A549 (cell line): Measurements from ENCODE around the gene GRIK2. TPM values are rescaled to one million over a fixed set of nuclear protein-coding genes. Genes with fewer than 3 reads are reported as not detected.

Experiments
- ATAC-seq, 2 experiments: fragments of 200-7000 bp in 1 of 2; fragments of >200 bp in 1 of 2; cut with Nextera tagmentation in 1 of 2; cut with Tn5 transposase in 1 of 2; 3 replicates each; pipeline versions ENCODE4 v1.8.0 to v1.9.1; 2018 to 2020; ENCODE audit warnings: mild to moderate bottlenecking in 1 of 2, moderate library complexity in 1 of 2
- CTCF ChIA-PET: fragments of 300-600 bp; sonication (Branson Sonifier 250); formaldehyde crosslinking; extraction: SDS; loops from one replicate; lab custom pipeline; 2021; ENCODE audit warnings: antibody characterized with exemption, inconsistent platforms; lab: Yijun Ruan, JAX
- POLR2A ChIA-PET: fragments of 350-600 bp; formaldehyde crosslinking; extraction: SDS; loops from one replicate; lab custom pipeline; 2021; ENCODE audit warnings: antibody characterized with exemption, inconsistent platforms; lab: Yijun Ruan, JAX
- DNase-seq, 2 experiments: peaks; one replicate each; pipeline versions ENCODE4 v3.0.0 to v3.0.0-alpha.2; 2011 to 2016; ENCODE audit warnings: low read depth in 1 of 2, low spot score in 1 of 2
- FAIRE-seq: peaks from 2 replicates; lab custom pipeline; 2011; peaks lifted over from hg19 to GRCh38; lab: Jason Lieb, UNC
- H3K27ac ChIP-seq, 2 experiments: fragments of >200 bp; sonication (Bioruptor Twin); formaldehyde crosslinking; 3 replicates each; pipeline ENCODE4 v1.5.1; 2016 to 2017
- H3K4me1 ChIP-seq: fragments of >200 bp; sonication (Bioruptor Twin); formaldehyde crosslinking; 3 replicates; pipeline ENCODE4 v1.6.1; 2016
- H3K4me2 ChIP-seq: fragments of >200 bp; sonication (Bioruptor Twin); formaldehyde crosslinking; 3 replicates; pipeline ENCODE4 v1.6.1; 2016
- H3K4me3 ChIP-seq: fragments of >200 bp; sonication (Bioruptor Twin); formaldehyde crosslinking; 3 replicates; pipeline ENCODE4 v1.5.1; 2016
- H3K9me3 ChIP-seq: fragments of >200 bp; sonication (Bioruptor Twin); formaldehyde crosslinking; 3 replicates; pipeline ENCODE4 v1.6.1; 2016
- BCL3 ChIP-seq: fragments of >200 bp; sonication (Bioruptor Twin); formaldehyde crosslinking; IDR thresholded peaks from 3 replicates; pipeline ENCODE4 v1.6.1; 2016
- BHLHE40 ChIP-seq: IDR thresholded peaks from 2 replicates; pipeline ENCODE4 v1.6.1; 2012; ENCODE audit warnings: low read depth, low read length, inconsistent platforms
- CBX8 ChIP-seq: fragments of 200-600 bp; sonication (generic); IDR thresholded peaks from 2 replicates; pipeline ENCODE4 v1.6.1; 2016
- CTCF ChIP-seq: fragments of >200 bp; sonication (Bioruptor Twin); formaldehyde crosslinking; IDR thresholded peaks from 3 replicates; pipeline ENCODE4 v1.5.1; 2016
- E2F6 ChIP-seq: IDR thresholded peaks from 2 replicates; pipeline ENCODE4 v1.6.1; 2012; ENCODE audit warnings: low read depth, borderline replicate concordance
- ELK1 ChIP-seq: fragments of 150-350 bp; IDR thresholded peaks from 2 replicates; pipeline ENCODE4 v1.6.1; 2014; ENCODE audit warnings: low read depth, mild to moderate bottlenecking, low read length
- HES2 ChIP-seq: fragments of >200 bp; sonication (Bioruptor Twin); formaldehyde crosslinking; IDR thresholded peaks from 2 replicates; pipeline ENCODE4 v1.6.1; 2016
- HEYL ChIP-seq: fragments of 250-450 bp; sonication (Bioruptor Pico); IDR thresholded peaks from 2 replicates; pipeline ENCODE4 v1.8.0; 2021; ENCODE audit warnings: mild to moderate bottlenecking, moderate library complexity
- HOXB5 ChIP-seq: fragments of 250-450 bp; sonication (Bioruptor Pico); IDR thresholded peaks from 2 replicates; pipeline ENCODE4 v1.5.0; 2020; ENCODE audit warnings: mild to moderate bottlenecking, moderate library complexity
- JUN ChIP-seq, 2 experiments: fragments of >200 bp; sonication (Bioruptor Twin); formaldehyde crosslinking; IDR thresholded peaks; 2 replicates in 1 of 2; 3 replicates in 1 of 2; pipeline ENCODE4 v1.6.1; 2016 to 2017
- MAZ ChIP-seq: fragments of 150-350 bp; IDR thresholded peaks from 2 replicates; pipeline ENCODE4 v1.6.1; 2014; ENCODE audit warnings: antibody characterized with exemption, low read depth, low read length, borderline replicate concordance
- MYC ChIP-seq: IDR thresholded peaks from 2 replicates; pipeline ENCODE4 v1.6.1; 2012; ENCODE audit warnings: mild to moderate bottlenecking, inconsistent platforms, low read length, improper control_type of control experiment, borderline replicate concordance
- NFE2L2 ChIP-seq: fragments of 150-350 bp; conservative IDR thresholded peaks from 2 replicates; pipeline ENCODE4 v1.6.1; 2014; ENCODE audit warnings: low read length
- NPAS2 ChIP-seq: fragments of 250-450 bp; sonication (Bioruptor Pico); IDR thresholded peaks from 2 replicates; pipeline ENCODE4 v1.8.0; 2022; ENCODE audit warnings: mild to moderate bottlenecking, moderate library complexity, borderline replicate concordance
- NR3C1 ChIP-seq: fragments of >200 bp; sonication (Bioruptor Twin); formaldehyde crosslinking; IDR thresholded peaks from 3 replicates; pipeline ENCODE4 v1.6.1; 2017
- PBX3 ChIP-seq: IDR thresholded peaks from 2 replicates; pipeline ENCODE4 v1.6.1; 2012
- POLR2AphosphoS2 ChIP-seq: conservative IDR thresholded peaks from 2 replicates; pipeline ENCODE4 v1.6.1; 2012; ENCODE audit warnings: low read length, improper control_type of control experiment, inconsistent platforms
- RFX5 ChIP-seq: fragments of 450-650 bp; IDR thresholded peaks from 2 replicates; pipeline ENCODE4 v1.7.1; 2014; ENCODE audit warnings: antibody characterized with exemption, mild to moderate bottlenecking, moderate library complexity
- RNF2 ChIP-seq: fragments of 200-600 bp; sonication (generic); IDR thresholded peaks from 2 replicates; pipeline ENCODE4 v1.6.1; 2016; ENCODE audit warnings: low read depth, mild to moderate bottlenecking, antibody characterized with exemption, moderate library complexity, borderline replicate concordance
- SREBF2 ChIP-seq: fragments of 450-650 bp; IDR thresholded peaks from 2 replicates; pipeline ENCODE4 v1.6.1; 2014; ENCODE audit warnings: mild to moderate bottlenecking, moderate library complexity
- TFCP2L1 ChIP-seq: fragments of 250-450 bp; sonication (Bioruptor Pico); IDR thresholded peaks from 2 replicates; pipeline ENCODE4 v1.5.0; 2021; ENCODE audit warnings: mild to moderate bottlenecking
- TP53 ChIP-seq: fragments of 250-450 bp; sonication (Bioruptor Pico); IDR thresholded peaks from 2 replicates; pipeline ENCODE4 v1.5.0; 2021; ENCODE audit warnings: mild to moderate bottlenecking, moderate library complexity
- ZC3H11A ChIP-seq: fragments of 450-650 bp; IDR thresholded peaks from 2 replicates; pipeline ENCODE4 v1.6.1; 2014; ENCODE audit warnings: antibody characterized with exemption, mild to moderate bottlenecking
- ZFP36 ChIP-seq: fragments of 450-650 bp; IDR thresholded peaks from 2 replicates; pipeline ENCODE4 v1.6.1; 2014; ENCODE audit warnings: borderline replicate concordance; ENCODE audit not compliant: partially characterized antibody
- ZSCAN20 ChIP-seq: fragments of 250-450 bp; sonication (Bioruptor Pico); IDR thresholded peaks from 2 replicates; pipeline ENCODE4 v1.8.0; 2022; ENCODE audit warnings: mild to moderate bottlenecking, moderate library complexity
- WGBS: methylation state at CpG from one replicate; pipeline ENCODE4 v1.1.6; 2017; ENCODE audit errors: missing lambda C conversion rate; 5-methylcytosine and 5-hydroxymethylcytosine counted together
- polyA plus RNA-seq, 4 experiments: library from polyadenylated mRNA; depleted of rRNA in 3 of 4; stranded (reverse); fragments of >200 nt; fragmentation: RNase III in 1 of 4; extraction: RNeasy Plus Mini Kit Qiagen cat#74134 plus additional on column Dnase treatment in 1 of 4; gene quantifications; 2 replicates in 3 of 4; 3 replicates in 1 of 4; pipeline ENCODE4 v1.2.3, GENCODE V29; 2011 to 2017

GRIK2 gene
- polyA plus RNA-seq, 2 of the 4 experiments (the other 2 are of a cell fraction), result 0.56 to 0.65 TPM

GRCh38 chr6:101528801-101529200 lies 135.3 kb downstream of the GRIK2 start:
- TF ChIP-seq MYC, result no peak
- no peak for TF ChIP-seq NR3C1
- Histone ChIP-seq H3K4me3 (no peak overlapping the region), H3K9me3 (no peaks in the 10 kb centered on the region), H3K4me2 (no peak overlapping the region), H3K27ac (no peak overlapping the region), H3K4me1 (no peaks in the 10 kb centered on the region)
- DNase-seq, result no peak
- CTCF ChIA-PET, result no interaction called here
- FAIRE-seq, result no peak
- POLR2A ChIA-PET, result no interaction called here
- ATAC-seq, result no peak

- WGBS, result 11% methylated on average over 2 of the region's 2 CpGs
- no peaks in the 10 kb centered on the region for H3K4me1 ChIP-seq
- ATAC-seq, result no peak
These were observed 138.0 kb downstream of the GRIK2 start for GRCh38 chr6:101531538-101531937.

GRCh38 chr6:101534386-101534785 lies 140.9 kb downstream of the GRIK2 start:
- H3K9me3 ChIP-seq, result no peaks in the 10 kb centered on the region
- CTCF ChIA-PET, result no interaction called here
- H3K4me2 ChIP-seq, result no peak overlapping the region
- FAIRE-seq (no peak), ATAC-seq (no peak), DNase-seq (no peak)
- WGBS, result 10% methylated on average over 2 of the region's 2 CpGs
- POLR2A ChIA-PET, result no interaction called here
- H3K4me1 ChIP-seq, result no peaks in the 10 kb centered on the region
- TF ChIP-seq CTCF, result no peak
- no peak for TF ChIP-seq BCL3
- TF ChIP-seq ELK1, result no peak
- no peak for TF ChIP-seq ZSCAN20 (CRISPR knock-in tag)
- no peak for TF ChIP-seq SREBF2
- no peak for TF ChIP-seq JUN (IDR thresholded peaks at IDR 0.05)
- no peak for TF ChIP-seq NFE2L2
- no peak for TF ChIP-seq PBX3
- TF ChIP-seq HES2, result no peak
- no peak for TF ChIP-seq NR3C1
- TF ChIP-seq HEYL, result no peak
- no peak overlapping the region for H3K27ac ChIP-seq
- H3K4me3 ChIP-seq, result no peak overlapping the region

More at GRCh38 chr6:101531538-101531937, 138.0 kb downstream of the GRIK2 start:
- Histone ChIP-seq H3K27ac (no peak overlapping the region), H3K4me3 (no peak overlapping the region), H3K4me2 (no peak overlapping the region), H3K9me3 (no peaks in the 10 kb centered on the region)
- TF ChIP-seq RFX5, result no peak
- TF ChIP-seq MYC, result no peak
- no peak for TF ChIP-seq NPAS2 (CRISPR knock-in tag)
- TF ChIP-seq PBX3, result no peak
- no peak for TF ChIP-seq MAZ
- no peak for TF ChIP-seq ZFP36
- TF ChIP-seq TFCP2L1, result no peak
- no peak for TF ChIP-seq E2F6
- no peak for TF ChIP-seq NFE2L2
- TF ChIP-seq RNF2, result no peak
- no peak for TF ChIP-seq TP53 (CRISPR knock-in tag)
- no peak for TF ChIP-seq ZC3H11A
- TF ChIP-seq HES2, result no peak
- TF ChIP-seq CBX8, result no peak
- no peak for TF ChIP-seq HEYL
- no peak for TF ChIP-seq HOXB5 (CRISPR knock-in tag)
- no peak for TF ChIP-seq BHLHE40
- no peak for TF ChIP-seq POLR2AphosphoS2
- CTCF ChIA-PET, result interaction anchor here (0.6 kb wide), 1 partner anchor 185 kb away, joined by 3 read pairs; no protein-coding TSS in a partner anchor
- POLR2A ChIA-PET, result no interaction called here
- DNase-seq (no peak), FAIRE-seq (no peak)
